GM23248 (cell line): ENCODE results near the gene LCN9. TPM values are rescaled to one million over a fixed set of nuclear protein-coding genes. Genes with fewer than 3 reads are reported as not detected.

Experiments used
- DNase-seq: peaks from one replicate; pipeline ENCODE4 v3.0.0-alpha.2; 2015
- H2AFZ ChIP-seq: fragments of 200-600 bp; sonication (generic); 2 replicates; pipeline ENCODE4 v1.6.1; 2016; ENCODE audit warnings: antibody characterized with exemption
- H3F3A ChIP-seq: fragments of 200-600 bp; sonication (generic); 2 replicates; pipeline ENCODE4 v1.6.1; 2016; ENCODE audit warnings: mild to moderate bottlenecking, antibody characterized with exemption, mixed run types; ENCODE audit not compliant: insufficient read depth
- H3K27ac ChIP-seq: fragments of 200-600 bp; sonication (generic); 2 replicates; pipeline ENCODE4 v1.5.1; 2016; ENCODE audit warnings: mild to moderate bottlenecking
- H3K27me3 ChIP-seq: fragments of 200-600 bp; sonication (generic); replicated peaks from 2 replicates; pipeline ENCODE4 v1.6.1; 2016; ENCODE audit warnings: mild to moderate bottlenecking; ENCODE audit not compliant: insufficient read depth
- H3K36me3 ChIP-seq: fragments of 200-600 bp; sonication (generic); 2 replicates; pipeline ENCODE4 v1.6.1; 2016; ENCODE audit warnings: low read depth, mild to moderate bottlenecking
- H3K4me1 ChIP-seq: fragments of 200-600 bp; sonication (generic); 2 replicates; pipeline ENCODE4 v1.6.1; 2016; ENCODE audit warnings: mild to moderate bottlenecking; ENCODE audit not compliant: insufficient read depth
- H3K4me2 ChIP-seq: fragments of 200-600 bp; sonication (generic); one replicate; pipeline ENCODE4 v1.6.1; 2016; ENCODE audit warnings: mild to moderate bottlenecking; ENCODE audit not compliant: unreplicated experiment
- H3K4me3 ChIP-seq: fragments of 200-600 bp; sonication (generic); 2 replicates; pipeline ENCODE4 v1.5.1; 2016; ENCODE audit warnings: mild to moderate bottlenecking
- H3K79me2 ChIP-seq: fragments of 200-600 bp; sonication (generic); 2 replicates; pipeline ENCODE4 v1.6.1; 2016; ENCODE audit warnings: mild to moderate bottlenecking; ENCODE audit not compliant: insufficient read depth
- H3K9ac ChIP-seq: fragments of 200-600 bp; sonication (generic); 2 replicates; pipeline ENCODE4 v1.6.1; 2016; ENCODE audit warnings: mild to moderate bottlenecking
- H3K9me2 ChIP-seq: fragments of 200-600 bp; sonication (generic); 2 replicates; pipeline ENCODE4 v1.6.1; 2016; ENCODE audit warnings: mixed run types, mild to moderate bottlenecking, moderate library complexity; ENCODE audit not compliant: insufficient read depth
- H3K9me3 ChIP-seq: fragments of 200-600 bp; sonication (generic); one replicate; pipeline ENCODE4 v1.6.1; 2017; ENCODE audit warnings: low read depth
- H4K20me1 ChIP-seq: fragments of 200-600 bp; sonication (generic); 2 replicates; pipeline ENCODE4 v1.6.0; 2016; ENCODE audit not compliant: insufficient read depth
- EZH2 ChIP-seq: fragments of 200-600 bp; sonication (generic); IDR thresholded peaks from 2 replicates; pipeline ENCODE4 v1.6.1; 2018; ENCODE audit warnings: antibody characterized with exemption, mild to moderate bottlenecking; ENCODE audit not compliant: insufficient read depth, poor library complexity, severe bottlenecking
- EZH2phosphoT487 ChIP-seq: fragments of 200-600 bp; sonication (generic); IDR thresholded peaks from 2 replicates; pipeline ENCODE4 v1.6.1; 2018; ENCODE audit warnings: antibody characterized with exemption, moderate library complexity, mild to moderate bottlenecking, low read depth; ENCODE audit not compliant: insufficient read depth
- WGBS, 2 experiments: methylation state at CpG; one replicate each; pipeline ENCODE4 v1.1.6; 2015 to 2017; ENCODE audit warnings: low lambda C conversion rate in 2 of 2, low coverage in 1 of 2; ENCODE audit errors: missing lambda C conversion rate in 2 of 2; 5-methylcytosine and 5-hydroxymethylcytosine counted together
- in situ Hi-C: fragments of 300-500 bp; cut with MboI; formaldehyde crosslinking; loops from 2 replicates; pipeline ENCODE4 v1.15.0; 2020
- polyA plus RNA-seq: library from polyadenylated mRNA; unstranded; fragments of >200 nt; fragmentation: Nextera tagmentation; extraction: Ambion mirVana; gene quantifications from 2 replicates; pipeline ENCODE4 v1.2.1, GENCODE V29; 2016
- total RNA-seq: library from RNA; depleted of rRNA; stranded (reverse); fragments of >200 nt; shearing (Covaris generic); gene quantifications from 2 replicates; pipeline ENCODE4 v1.2.3, GENCODE V29; 2014

LCN9 gene
- total and polyA plus RNA-seq, 2 experiments from 2014 or later: not detected

DNA sequence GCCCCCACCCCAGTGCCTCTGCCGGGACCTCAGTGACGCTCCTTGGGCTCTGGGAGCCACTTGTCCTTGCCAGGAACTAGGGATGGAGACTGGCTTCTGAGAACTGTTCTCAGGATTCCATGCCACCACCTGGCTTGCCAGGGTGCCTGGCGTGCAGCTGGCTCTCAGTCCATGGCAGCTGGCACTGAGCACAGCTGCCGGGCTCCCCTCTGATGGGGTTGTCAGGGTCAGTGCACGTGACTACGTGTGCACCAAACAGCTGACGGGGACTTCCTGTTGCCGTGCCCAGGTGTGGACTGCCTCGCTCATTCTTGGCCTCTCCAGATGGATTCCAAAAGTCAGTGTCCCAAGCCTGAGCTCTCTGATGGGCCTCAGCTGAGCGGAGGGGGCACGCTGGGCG is 48.3 kb downstream of the LCN9 start:
- no peak for DNase-seq
- H3F3A ChIP-seq: no peaks in the 10 kb centered on the region
- H2AFZ ChIP-seq: no peak overlapping the region
- no peak overlapping the region for H3K27ac ChIP-seq
- in situ Hi-C loops: no loop called here
- TF ChIP-seq EZH2: no peak
- no peak for TF ChIP-seq EZH2phosphoT487
- H3K9ac ChIP-seq: no peak overlapping the region
- H3K4me1 ChIP-seq: no peaks in the 10 kb centered on the region
- no peaks in the 10 kb centered on the region for H3K9me3 ChIP-seq
- 60 to 62% methylated on average over 12 of the region's 12 CpGs for WGBS, 2 experiments
- no peaks in the 10 kb centered on the region for H3K9me2 ChIP-seq
- H3K79me2 ChIP-seq: no peaks in the 10 kb centered on the region
- peaks cover 22% of the 10 kb centered on the region for H3K27me3 ChIP-seq
- H3K36me3 ChIP-seq: no peaks in the 10 kb centered on the region
- no peaks in the 10 kb centered on the region for H4K20me1 ChIP-seq
- no peak overlapping the region for H3K4me3 ChIP-seq
- no peak overlapping the region for H3K4me2 ChIP-seq

DNA sequence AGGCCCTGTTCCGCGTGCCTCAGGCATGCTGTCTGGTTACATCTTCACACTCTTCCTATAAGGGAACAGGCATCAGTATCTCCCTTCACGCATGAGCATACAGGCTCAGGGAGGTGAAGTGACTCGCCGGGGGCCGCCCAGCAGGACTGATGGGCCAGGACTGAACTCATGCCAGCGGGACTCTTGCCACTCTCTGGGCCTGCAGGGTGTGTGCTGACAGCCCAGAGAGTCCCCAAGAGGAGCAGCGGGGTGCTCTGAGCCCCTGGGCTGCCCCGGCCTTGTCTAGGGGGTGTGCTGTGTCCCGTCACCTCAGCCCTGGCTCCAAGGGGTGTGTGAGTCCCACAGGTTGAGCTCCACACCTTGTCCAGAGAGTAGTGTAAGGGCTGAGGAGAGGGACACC is 48.8 kb downstream of the LCN9 start:
- Histone ChIP-seq H3K27me3 (peaks cover 22% of the 10 kb centered on the region), H3K79me2 (no peaks in the 10 kb centered on the region), H3K9ac (no peak overlapping the region), H3F3A (no peaks in the 10 kb centered on the region), H3K4me2 (no peak overlapping the region), H3K9me2 (no peaks in the 10 kb centered on the region), H3K36me3 (no peaks in the 10 kb centered on the region), H3K9me3 (no peaks in the 10 kb centered on the region), H3K4me3 (no peak overlapping the region), H3K4me1 (no peaks in the 10 kb centered on the region), H2AFZ (no peak overlapping the region), H3K27ac (no peak overlapping the region), H4K20me1 (no peaks in the 10 kb centered on the region)
- 72 to 83% methylated on average over 10 of the region's 10 CpGs for WGBS, 2 experiments
- no peak for DNase-seq
- in situ Hi-C loops: no loop called here
- no peak for TF ChIP-seq EZH2phosphoT487
- no peak for TF ChIP-seq EZH2

DNA sequence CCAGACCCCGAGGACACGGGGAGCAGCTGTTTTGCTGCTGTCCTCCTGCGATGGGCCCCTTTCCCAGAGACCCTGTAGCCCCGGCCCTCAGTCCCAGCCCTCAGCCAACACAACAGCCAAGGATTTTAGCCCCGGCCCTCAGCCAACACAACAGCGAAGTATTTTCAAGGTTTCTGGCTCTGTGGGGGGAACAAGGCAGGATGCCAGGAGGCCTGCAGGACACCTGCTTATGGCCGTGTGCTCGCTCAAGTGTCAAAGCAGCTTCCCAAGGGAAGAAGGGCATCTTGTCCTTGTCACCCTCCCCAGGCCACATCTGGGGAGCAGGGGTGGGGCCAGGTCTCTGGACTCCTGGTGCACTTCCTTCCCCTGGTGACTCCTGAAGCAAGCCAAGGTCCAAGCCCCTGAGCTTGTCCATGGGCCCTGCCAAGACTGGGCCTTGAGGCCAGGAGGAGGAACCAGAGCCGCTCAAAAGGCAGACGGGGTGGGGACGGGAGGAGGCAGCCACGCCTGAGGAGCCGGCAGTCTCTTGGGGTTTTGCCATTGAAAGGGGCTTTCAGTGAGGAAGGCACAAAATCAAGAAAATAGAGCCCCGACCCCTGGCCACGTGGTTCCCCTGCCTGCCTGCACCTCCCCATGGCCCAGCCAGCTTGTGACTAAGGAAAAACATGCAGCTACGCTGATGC is 49.6 kb downstream of the LCN9 start:
- WGBS, 2 experiments: 19 to 20% methylated on average over 15 to 16 of the region's 16 CpGs
- Histone ChIP-seq H3F3A (no peaks in the 10 kb centered on the region), H4K20me1 (no peaks in the 10 kb centered on the region), H3K4me1 (no peaks in the 10 kb centered on the region), H3K36me3 (no peaks in the 10 kb centered on the region), H3K4me3 (no peak overlapping the region), H3K4me2 (no peak overlapping the region), H3K27me3 (peaks cover 22% of the 10 kb centered on the region), H3K9ac (no peak overlapping the region), H3K27ac (no peak overlapping the region), H3K9me3 (no peaks in the 10 kb centered on the region), H3K9me2 (no peaks in the 10 kb centered on the region), H3K79me2 (no peaks in the 10 kb centered on the region), H2AFZ (no peak overlapping the region)
- DNase-seq: no peak
- no peak for TF ChIP-seq EZH2
- no peak for TF ChIP-seq EZH2phosphoT487
- in situ Hi-C loops: no loop called here

GRCh38 chr9:135714242-135715055 is 51.3 kb downstream of the LCN9 start:
- in situ Hi-C loops: no loop called here
- Histone ChIP-seq H3K4me2 (no peak overlapping the region), H3K27ac (no peak overlapping the region), H3K9me3 (no peaks in the 10 kb centered on the region), H3K79me2 (no peaks in the 10 kb centered on the region), H3K4me3 (no peak overlapping the region), H3K4me1 (no peaks in the 10 kb centered on the region), H3K27me3 (peaks cover 22% of the 10 kb centered on the region), H2AFZ (no peak overlapping the region), H3F3A (no peaks in the 10 kb centered on the region), H3K9me2 (no peaks in the 10 kb centered on the region), H3K36me3 (no peaks in the 10 kb centered on the region), H3K9ac (no peak overlapping the region), H4K20me1 (no peaks in the 10 kb centered on the region)
- no peak for TF ChIP-seq EZH2
- no peak for TF ChIP-seq EZH2phosphoT487
- WGBS, 2 experiments: 4 to 7% methylated on average over 52 to 61 of the region's 103 CpGs
- no peak for DNase-seq
